HG03045 (cell line): Measurements from ENCODE around the gene ADAM10.

Source experiments
- ATAC-seq: cut with Tn5 transposase; IDR thresholded peaks from one replicate; pipeline ENCODE4 v1.9.1; 2021; ENCODE audit warnings: mild to moderate bottlenecking, moderate library complexity; ENCODE audit not compliant: unreplicated experiment

Gene ADAM10

DNA sequence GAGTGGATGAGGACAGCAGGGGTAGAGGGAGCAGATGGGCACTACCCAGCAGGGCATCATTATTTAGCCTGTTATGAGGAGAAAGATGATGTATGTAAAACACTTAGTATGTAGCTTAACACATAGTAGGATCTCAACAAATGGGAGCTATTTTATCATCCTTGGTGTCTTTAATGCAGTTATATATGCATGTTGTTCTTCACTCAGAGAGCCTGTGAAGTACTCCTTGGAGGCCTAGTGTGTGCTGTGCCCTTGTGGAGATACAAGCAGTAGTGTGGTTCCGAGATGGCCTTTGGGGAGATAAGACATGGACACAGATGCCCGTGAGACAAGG lies 193.5 kb downstream of the ADAM10 start:
- ATAC-seq: no peak

DNA sequence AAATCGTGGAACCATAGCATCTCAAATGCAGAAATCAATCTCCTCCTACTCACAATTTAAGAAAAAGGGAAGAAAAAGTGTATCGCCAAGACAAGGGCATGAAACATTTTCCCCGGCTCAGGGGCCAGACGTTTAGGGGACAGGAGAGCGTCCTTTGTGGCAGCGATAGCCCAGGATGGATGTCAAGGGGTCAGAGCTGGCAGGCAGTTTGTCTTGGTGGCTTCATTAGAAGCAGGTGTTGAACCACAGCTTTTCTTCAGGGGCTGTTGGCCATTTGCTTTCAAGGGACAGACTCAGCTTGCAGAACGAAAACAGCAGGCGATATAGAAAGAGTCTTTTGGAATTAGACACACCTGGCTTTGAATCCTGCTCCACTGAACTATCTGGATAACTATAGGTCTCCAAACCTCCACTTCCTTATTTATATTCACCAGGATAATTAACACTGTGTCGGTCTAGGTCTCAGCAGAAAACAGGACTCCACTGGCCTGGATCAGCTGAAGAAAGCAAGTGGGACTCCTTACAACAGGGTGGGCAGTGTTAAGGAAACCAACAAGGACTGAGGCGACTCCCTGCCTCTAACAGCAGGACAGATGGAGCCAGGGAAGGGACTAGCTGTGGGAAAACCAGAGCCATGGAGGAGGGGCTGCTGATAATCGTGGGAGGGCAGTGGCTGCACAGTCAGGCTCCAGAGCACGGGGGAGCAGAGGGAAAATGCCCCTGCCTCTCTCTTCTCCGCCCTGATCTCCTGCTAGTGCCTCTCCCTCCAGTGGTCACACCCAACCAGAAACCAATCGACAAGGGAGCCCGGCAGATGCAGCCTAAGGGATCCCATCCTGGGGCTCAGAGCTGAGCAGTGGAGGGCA lies 194.1 kb downstream of the ADAM10 start:
- no peak for ATAC-seq

DNA sequence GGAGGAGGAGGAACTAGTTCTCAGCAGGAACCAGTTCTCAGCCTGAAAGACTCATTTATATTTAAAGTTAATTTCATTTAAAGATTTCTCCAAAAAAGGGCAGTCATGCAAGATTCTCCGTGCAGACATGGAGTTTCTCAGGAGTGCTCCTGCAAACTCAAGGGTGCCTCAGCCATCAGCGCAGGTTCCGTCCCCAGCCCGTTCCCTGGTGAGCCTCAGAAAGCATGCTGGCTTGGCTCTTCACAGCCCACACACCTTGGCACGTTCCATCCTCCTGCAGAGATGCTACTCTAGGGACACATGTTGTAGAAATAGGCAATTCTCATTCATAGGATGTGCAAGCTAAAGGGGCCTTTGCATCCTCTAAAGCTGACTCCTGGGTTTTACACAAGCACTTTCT lies 194.7 kb downstream of the ADAM10 start:
- ATAC-seq: no peak

DNA sequence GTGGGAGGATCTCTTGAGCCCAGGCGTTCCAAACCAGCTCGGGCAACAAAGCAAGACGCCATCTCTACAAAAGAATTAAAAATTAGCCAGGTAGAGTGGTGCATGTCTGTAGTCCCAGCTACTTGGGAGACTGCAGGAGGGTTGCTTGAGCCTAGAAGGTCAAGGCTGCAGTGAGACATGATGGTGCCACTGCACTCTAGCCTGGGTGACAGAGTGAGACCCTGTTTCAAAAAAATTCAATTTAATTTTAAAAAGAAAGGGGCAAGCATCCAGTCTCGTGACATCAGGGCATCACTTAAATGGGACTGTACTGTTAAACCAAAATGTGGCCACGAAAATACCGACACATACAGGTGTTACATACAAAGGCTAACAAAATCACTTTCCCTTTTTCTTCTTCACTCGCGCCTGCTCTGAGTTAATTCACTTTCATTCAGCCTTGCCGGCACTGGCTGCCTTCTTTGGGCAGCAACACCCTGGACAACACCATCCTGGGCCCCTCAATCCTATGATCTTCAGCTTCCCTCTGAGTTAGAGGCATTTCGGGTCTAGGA lies 196.1 kb downstream of the ADAM10 start:
- ATAC-seq: no peak

DNA sequence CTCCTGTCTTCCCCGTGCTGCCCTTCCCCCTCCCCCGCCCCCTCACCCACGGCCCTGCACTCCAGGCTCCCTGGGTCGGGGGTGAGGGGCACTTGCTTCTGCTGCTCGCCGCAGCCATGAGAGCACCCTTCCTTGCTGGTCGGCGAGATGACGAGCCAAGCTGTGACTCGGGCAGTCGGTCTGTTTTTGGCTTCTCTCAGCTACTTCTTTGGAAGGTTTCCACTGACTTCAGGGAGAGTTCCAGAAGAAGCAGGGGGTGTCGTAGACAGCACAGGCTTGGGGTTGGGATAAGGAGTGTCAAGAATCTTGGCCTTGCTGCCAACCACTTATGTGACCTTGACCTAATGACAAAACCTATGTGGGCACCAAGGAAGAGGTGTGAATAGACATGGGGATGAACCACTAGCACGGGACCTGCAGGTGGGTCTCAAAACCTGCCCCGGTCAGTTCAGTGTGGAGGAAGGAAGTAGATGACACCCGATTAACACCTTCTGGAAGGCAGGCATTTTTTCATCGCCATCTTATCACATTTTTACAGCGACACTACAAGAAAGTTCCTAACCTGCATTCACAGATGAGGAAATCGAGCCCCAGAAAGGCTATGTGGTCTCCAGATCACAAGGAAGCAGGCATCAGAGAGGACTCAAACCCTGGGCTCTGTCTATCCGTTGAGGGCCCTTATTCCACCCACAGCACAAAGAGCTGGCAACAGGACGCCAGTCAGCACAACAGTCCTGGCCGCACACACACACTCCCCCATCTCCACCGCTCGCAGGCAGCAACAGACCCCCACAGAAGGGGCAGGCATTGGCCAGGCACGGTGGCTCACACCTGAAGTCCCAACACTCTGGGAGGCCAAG lies 196.8 kb downstream of the ADAM10 start:
- no peak for ATAC-seq

DNA sequence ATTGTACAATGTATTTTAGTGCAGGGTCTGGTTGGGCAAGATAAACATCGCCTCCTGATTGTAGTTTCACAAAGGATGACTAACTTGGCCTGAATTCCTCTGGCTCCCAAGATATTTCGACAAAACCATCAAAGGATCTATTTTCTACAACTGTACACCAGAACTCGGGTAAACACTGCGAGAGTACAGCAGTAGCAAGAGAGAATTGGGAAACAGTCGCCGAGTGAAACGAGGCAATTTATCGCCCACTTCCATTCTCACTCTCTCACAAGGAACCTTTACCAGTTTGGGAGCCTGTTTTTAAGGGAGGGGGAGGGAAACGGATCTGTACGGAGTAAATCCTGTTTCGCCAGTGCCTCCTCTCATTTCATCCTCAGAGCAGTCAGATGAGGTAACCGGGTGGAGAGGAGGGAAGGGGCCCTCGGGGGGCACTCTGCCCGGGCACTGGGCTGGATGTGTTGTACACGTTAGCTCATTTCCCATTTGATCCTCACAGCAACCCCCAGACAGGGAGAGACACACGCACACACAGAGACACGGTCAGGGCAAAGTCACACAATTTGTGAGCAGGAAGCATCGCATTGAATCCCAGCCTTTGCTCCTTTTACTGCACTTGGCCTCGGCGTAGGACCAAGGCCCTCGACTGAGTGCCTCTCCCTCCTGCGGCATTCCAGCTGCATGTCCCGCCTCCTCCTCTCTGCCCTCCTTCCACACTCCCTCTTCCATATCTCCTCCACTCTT lies 197.6 kb downstream of the ADAM10 start:
- ATAC-seq: no peak

DNA sequence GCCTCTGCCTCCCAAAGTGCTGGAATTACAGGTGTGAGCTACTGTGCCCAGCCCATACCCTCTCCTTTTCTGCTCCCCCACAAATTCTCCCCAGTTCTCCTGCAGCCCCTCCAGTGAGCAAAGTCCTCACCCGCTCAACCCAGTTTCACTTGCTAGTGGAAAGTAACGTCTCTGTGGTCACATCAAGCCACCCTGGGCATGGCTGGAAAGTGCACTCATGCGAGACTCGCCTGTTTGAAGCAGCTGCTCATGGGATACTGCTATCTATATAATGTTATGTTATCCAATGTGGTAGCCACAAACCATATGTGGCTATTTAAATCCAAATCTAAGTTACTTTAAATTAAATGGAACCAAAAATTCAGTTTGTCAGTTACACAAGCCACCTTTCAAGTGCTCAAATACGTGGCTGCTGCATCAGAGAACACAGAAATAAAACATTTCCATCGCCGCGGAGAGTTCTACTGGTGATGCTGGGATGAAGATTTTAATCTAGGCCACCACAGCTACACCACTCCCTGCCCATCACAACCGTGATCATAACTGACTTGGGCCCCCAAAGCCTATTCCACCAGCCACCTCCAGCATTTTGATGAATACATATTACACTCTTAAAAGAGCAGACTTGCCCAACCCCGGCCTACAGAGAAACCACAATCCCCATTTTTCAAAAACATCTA lies 198.3 kb downstream of the ADAM10 start:
- no peak for ATAC-seq

DNA sequence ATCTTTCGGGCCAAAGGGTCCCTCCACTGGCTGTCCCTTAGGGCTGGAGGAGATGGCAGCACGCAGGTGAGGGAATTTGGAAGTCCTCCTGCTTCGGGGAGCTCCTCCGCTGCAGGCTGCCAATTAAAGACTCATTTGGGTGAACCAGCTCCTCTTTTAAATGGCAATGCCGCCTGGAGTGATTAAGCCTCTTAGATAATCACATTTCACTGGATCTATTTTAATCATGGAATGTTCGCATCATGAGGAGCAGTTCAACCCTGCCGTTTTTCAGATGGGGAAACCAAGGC lies 199.8 kb downstream of the ADAM10 start:
- no peak for ATAC-seq

DNA sequence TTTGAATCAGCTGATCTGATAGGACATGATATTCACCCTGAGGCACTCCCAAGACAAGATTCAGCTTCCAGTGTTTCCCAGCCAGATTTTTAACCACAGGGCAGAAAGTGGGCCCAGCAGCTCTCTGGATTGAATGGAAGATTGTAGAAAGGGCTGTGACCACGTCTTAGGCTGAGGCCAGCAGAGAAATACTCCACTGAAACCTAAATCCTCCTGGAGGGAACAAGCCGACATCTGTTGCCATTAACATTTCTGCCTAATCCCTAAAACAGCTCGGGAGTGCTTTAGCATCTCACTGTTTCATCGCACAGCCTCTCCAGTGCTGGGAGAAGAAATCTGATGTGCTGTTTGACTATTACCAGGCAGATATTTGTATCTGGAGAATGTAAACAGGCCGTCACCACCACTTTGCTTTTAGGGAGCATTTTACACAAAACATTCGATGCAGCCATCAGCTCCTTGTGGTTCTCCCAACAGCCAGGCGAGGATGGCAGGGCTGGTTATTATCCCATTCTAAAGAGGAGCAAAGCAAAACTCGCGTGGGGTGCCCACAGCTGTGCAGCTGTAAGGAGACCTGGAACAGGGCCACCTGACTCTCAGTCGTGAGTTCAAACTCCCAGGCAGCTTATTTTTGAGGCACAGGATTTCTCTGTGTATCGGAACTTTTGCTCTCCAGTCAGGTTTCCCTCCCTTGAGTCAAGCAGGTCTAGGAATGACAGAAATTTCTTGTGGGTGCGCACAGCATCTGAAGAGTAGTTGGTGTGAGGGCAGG lies 200.3 kb downstream of the ADAM10 start:
- no peak for ATAC-seq

DNA sequence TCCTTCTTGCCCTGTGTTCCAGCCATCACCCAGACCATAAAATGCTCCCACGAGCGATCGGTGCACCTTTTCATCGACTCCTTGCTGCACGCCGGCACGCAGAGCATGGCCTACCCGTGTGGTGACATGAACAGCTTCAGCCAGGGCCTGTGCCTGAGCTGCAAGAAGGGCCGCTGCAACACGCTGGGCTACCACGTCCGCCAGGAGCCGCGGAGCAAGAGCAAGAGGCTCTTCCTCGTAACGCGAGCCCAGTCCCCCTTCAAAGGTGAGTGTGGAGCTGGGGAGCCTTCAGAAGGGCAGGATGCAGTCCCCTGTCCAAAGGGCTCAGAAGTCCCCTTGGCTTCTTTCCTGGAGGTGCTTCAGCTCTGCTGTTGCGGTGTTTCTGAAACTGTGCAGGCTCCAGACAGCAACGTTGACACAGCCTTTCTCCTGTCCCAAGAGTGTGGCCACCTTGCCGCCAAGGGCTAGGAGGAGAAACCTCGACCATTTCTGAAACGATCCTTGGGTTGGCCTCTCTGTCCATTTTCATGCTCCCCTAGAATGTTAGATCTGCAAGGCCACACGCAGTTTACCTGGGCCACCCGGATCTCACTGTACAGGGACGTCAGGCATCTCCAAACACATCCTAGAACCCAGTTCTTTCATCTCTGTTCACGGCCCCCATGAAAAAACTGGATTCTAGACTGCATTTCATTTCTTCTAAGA lies 201.0 kb downstream of the ADAM10 start:
- ATAC-seq: no peak

DNA sequence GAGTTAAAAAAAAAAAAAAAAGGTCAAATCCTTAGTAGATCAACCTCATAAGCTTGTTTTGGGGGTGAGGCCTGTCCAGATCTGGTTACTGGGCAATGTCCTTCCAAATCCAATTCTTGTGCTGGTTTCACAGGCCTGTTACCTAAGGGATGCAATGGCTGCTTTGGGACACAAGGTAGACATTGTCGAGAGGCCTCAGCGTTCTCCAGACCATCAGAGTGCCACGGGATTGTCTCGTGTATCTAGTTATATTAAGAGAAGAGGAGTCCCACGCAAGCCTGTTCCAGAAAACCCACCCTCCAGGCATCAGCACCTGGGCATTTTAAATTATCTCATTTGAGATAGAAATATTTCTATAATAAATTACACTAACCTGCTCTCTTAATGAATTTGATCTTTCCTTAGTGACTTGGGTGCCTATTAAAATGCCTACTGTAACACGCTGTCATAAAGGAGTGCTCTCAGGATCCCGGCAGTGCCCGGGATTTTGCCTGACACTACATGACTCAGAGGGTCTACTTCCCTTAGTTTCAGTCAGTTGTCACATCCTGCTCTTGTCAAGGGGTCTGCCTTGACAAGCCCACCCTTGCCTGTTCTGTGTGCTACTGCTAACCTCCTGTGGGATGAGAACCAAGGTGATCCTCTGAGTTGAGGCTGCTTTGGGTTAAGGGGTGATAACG lies 201.7 kb downstream of the ADAM10 start:
- no peak for ATAC-seq

DNA sequence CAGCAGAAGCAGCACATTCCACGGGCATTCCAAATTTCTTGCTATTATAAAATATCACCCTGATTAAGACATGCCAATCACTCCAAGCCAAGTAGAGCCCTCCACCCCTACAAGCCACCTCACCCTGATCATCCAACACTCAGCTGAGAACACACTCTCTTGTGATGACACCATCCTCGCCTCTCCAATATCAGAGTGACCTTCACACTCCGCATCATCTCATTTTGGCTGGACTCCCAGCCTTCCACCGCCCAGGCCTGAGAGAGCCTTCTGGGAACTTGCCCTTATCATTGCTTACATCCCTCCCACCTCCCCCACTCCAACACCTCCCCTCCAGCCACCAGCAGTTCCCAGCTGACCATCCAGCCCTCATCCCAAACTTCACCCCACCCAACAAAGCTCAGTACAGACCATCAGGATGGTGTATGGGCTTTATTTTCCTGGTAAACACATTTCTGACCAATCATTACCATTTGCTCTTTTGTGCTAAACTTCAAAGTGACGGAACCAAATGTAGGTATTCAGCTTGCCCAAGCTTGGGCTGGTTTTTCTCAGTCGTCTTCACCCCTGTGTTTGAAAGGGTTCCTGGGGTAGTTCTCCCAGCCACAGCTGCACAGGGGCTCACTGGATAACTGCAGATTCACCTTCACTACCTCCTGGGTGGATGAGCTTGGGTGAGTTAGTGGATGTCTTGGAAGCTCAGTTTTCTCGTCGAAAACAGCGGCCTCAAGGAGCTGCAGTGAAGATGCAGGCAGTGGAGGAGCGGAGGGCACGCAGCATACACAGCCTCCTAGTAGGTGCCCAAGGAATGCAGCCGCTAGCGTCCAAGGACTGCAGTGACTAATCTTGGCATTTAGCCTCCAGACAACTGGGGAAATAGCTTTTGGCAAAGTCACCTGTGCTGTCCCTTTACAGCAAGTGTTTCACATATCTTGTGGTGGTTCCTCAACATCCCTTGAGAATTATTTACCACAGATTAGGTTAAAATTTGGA lies 202.6 kb downstream of the ADAM10 start:
- no peak for ATAC-seq

DNA sequence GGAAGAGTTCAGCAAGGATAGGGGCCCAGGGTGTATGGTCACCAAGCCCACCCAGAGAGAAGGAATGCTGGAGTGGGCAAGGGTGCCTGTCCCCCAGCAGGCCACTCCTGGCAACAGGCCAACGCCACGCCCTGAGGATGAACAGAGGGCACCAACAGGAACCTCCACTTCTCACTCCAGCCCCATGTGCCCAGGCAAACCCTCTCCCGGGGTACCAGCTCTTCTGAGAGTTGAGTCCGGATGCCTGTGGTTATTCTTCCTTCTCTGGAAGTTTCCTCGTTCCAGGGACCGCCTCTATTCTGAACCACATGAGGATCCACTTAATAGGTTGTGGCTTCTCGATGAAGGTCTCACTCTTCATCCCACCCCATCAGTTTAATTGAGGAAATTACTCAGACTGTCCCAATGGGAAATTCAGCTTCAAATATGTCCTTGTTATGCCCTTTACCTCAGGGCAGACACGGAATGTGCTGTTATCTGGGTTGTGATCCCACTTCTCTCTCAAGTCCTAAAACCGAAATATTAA lies 203.4 kb downstream of the ADAM10 start:
- no peak for ATAC-seq

DNA sequence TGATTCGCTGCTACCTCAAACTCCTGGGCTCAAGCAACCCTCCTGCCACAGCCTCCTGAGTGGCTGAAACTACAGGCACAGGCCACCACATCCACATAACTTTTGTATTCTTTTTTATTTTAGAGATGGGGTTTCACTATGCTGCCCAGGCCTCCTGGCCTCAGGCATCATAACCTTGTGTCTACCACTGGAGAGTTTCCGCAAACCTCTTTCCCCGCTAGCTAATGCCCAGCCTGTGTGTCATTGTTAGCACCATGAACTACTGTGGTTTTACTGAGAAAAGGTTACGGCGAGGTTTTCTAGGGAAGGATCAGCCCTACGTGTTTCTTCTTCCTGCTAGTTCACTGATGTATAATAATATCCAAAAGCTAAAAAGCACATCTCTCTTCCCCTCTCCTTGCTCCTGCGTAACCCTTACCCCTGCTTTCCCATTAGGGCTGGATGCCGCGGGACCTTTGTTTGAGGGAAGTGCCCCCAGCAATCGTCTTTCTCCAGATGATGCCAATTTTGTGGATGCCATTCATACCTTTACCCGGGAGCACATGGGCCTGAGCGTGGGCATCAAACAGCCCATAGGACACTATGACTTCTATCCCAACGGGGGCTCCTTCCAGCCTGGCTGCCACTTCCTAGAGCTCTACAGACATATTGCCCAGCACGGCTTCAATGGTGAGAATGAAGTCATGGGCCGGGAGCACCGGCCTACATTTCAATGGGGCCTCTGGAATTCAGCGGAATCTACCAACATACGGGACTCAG lies 204.0 kb downstream of the ADAM10 start:
- no peak for ATAC-seq

DNA sequence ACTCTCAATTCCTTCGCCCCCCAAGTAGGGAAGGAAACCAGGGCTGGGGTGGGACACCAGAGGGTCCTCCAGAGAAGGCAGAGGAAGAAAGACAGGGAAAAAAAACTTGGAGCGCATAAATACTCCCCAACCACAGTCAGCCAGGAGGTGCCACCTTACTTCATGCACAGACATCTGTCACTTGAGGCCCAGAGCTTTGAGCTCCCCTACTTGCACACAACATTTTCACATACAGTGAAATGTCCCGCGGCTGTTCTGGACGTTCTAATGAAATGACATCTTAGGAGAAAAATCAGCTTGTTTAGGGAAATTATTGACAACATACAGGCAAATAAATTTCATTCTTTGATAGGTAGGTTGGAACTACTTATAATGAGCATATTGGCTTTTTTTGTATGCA lies 204.8 kb downstream of the ADAM10 start:
- ATAC-seq: no peak

DNA sequence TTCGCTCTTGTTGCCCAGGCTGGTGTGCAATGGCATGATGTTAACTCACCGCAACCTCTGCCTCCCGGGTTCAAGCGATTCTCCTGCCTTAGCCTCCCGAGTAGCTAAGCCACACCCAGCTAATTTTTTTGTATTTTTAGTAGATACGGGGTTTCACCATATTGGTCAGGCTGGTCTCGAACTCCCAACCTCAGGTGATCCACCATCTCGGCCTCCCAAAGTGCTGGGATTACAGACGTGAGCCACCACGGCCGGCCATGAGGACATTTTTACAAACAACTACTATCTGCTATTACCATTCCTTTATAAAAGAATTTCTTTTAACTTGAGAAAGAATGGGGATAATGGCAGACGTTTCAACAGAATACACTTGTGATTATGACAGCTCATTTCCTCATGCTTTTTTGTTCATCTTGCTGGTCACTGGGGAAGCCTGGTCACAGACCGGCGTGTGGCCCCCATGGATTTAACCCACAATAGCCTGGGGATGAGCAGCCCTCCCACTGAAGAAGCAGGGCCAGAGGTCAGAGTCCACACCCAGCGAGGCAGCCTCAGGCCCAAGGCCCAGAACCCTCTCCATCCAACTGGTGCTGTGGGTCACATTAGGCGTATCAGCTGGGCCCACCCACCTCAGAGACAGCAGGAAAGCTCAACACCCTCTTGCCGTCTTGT lies 205.7 kb downstream of the ADAM10 start:
- no peak for ATAC-seq
